H9 (cell line): ENCODE results near the gene GNL1. TPM values are rescaled to one million over a fixed set of nuclear protein-coding genes. Genes with fewer than 3 reads are reported as not detected.

Source experiments
- DNase-seq: peaks from one replicate; pipeline ENCODE4 v3.0.0-alpha.2; 2017
- H2AFZ ChIP-seq: one replicate; pipeline ENCODE4 v1.6.1; 2013; ENCODE audit warnings: mild to moderate bottlenecking, low read length, control low read depth, moderate library complexity
- H2AK5ac ChIP-seq: 2 replicates; pipeline ENCODE4 v1.6.1; 2013; ENCODE audit warnings: low read length, control low read depth, mixed read lengths; ENCODE audit not compliant: insufficient read length
- H2BK120ac ChIP-seq: one replicate; pipeline ENCODE4 v1.6.1; 2013; ENCODE audit warnings: low read depth, mild to moderate bottlenecking, low read length, control low read depth, inconsistent platforms; ENCODE audit not compliant: poor library complexity, severe bottlenecking
- H2BK12ac ChIP-seq: 2 replicates; pipeline ENCODE4 v1.6.1; 2013; ENCODE audit warnings: low read length, control low read depth, mixed read lengths, low read depth; ENCODE audit not compliant: insufficient read length
- H2BK15ac ChIP-seq: 2 replicates; pipeline ENCODE4 v1.6.1; 2013; ENCODE audit warnings: low read depth, low read length, control low read depth
- H2BK20ac ChIP-seq: one replicate; pipeline ENCODE4 v1.6.1; 2013; ENCODE audit warnings: low read depth, mild to moderate bottlenecking, low read length, control low read depth, inconsistent platforms; ENCODE audit not compliant: poor library complexity, severe bottlenecking
- H2BK5ac ChIP-seq: 2 replicates; pipeline ENCODE4 v1.6.1; 2013; ENCODE audit warnings: low read length, control low read depth, mixed read lengths; ENCODE audit not compliant: insufficient read length
- H3K14ac ChIP-seq: 2 replicates; pipeline ENCODE4 v1.6.1; 2013; ENCODE audit warnings: low read length, control low read depth; ENCODE audit not compliant: insufficient read depth
- H3K18ac ChIP-seq: 2 replicates; pipeline ENCODE4 v1.6.1; 2013; ENCODE audit warnings: low read depth, mild to moderate bottlenecking, mixed read lengths, low read length, control low read depth; ENCODE audit not compliant: insufficient read length
- H3K23ac ChIP-seq: 2 replicates; pipeline ENCODE4 v1.6.1; 2013; ENCODE audit warnings: low read length, control low read depth, mixed read lengths, low read depth; ENCODE audit not compliant: insufficient read length
- H3K23me2 ChIP-seq: 2 replicates; pipeline ENCODE4 v1.6.1; 2013; ENCODE audit warnings: low read depth, mild to moderate bottlenecking, mixed read lengths, low read length, control low read depth; ENCODE audit not compliant: insufficient read length, poor library complexity, severe bottlenecking
- H3K27ac ChIP-seq: 2 replicates; pipeline ENCODE4 v1.5.1; 2013; ENCODE audit warnings: low read length, control low read depth, mixed read lengths, low read depth; ENCODE audit not compliant: insufficient read length
- H3K27me3 ChIP-seq: 2 replicates; pipeline ENCODE4 v1.6.1; 2013; ENCODE audit warnings: low read length, control low read depth, inconsistent platforms; ENCODE audit not compliant: insufficient read depth
- H3K4ac ChIP-seq: 2 replicates; pipeline ENCODE4 v1.6.1; 2013; ENCODE audit warnings: low read depth, mild to moderate bottlenecking, control low read depth, inconsistent platforms, low read length, moderate library complexity
- H3K4me1 ChIP-seq: 2 replicates; pipeline ENCODE4 v1.6.1; 2013; ENCODE audit warnings: low read length, control low read depth, inconsistent platforms; ENCODE audit not compliant: insufficient read depth
- H3K4me2 ChIP-seq: 2 replicates; pipeline ENCODE4 v1.6.1; 2013; ENCODE audit warnings: low read length, control low read depth, mixed read lengths; ENCODE audit not compliant: insufficient read length, insufficient read depth
- H3K56ac ChIP-seq: 2 replicates; pipeline ENCODE4 v1.6.1; 2013; ENCODE audit warnings: low read depth, mild to moderate bottlenecking, mixed read lengths, low read length, control low read depth; ENCODE audit not compliant: insufficient read length
- H3K79me1 ChIP-seq: 2 replicates; pipeline ENCODE4 v1.6.1; 2013; ENCODE audit warnings: low read depth, mild to moderate bottlenecking, moderate library complexity, low read length, control low read depth, inconsistent platforms; ENCODE audit not compliant: insufficient read depth, poor library complexity, severe bottlenecking
- H3K79me2 ChIP-seq: 2 replicates; pipeline ENCODE4 v1.6.1; 2013; ENCODE audit warnings: low read length, control low read depth, inconsistent platforms; ENCODE audit not compliant: insufficient read depth
- H3K9ac ChIP-seq: 2 replicates; pipeline ENCODE4 v1.6.1; 2013; ENCODE audit warnings: low read length, control low read depth, mixed read lengths; ENCODE audit not compliant: insufficient read length; ENCODE audit errors: extremely low read depth
- H3K9me3 ChIP-seq: one replicate; pipeline ENCODE4 v1.6.1; 2013; ENCODE audit warnings: low read depth, low read length, inconsistent platforms; ENCODE audit not compliant: control insufficient read depth
- H3T11ph ChIP-seq: one replicate; pipeline ENCODE4 v1.6.1; 2013; ENCODE audit warnings: mild to moderate bottlenecking, low read length, control low read depth, inconsistent platforms
- H4K20me1 ChIP-seq: one replicate; pipeline ENCODE4 v1.6.1; 2013; ENCODE audit not compliant: control insufficient read depth, insufficient read length, insufficient read depth
- H4K5ac ChIP-seq: 2 replicates; pipeline ENCODE4 v1.6.1; 2013; ENCODE audit warnings: low read depth, mild to moderate bottlenecking, mixed read lengths, low read length, control low read depth; ENCODE audit not compliant: insufficient read length
- H4K8ac ChIP-seq: replicated peaks from 2 replicates; pipeline ENCODE4 v1.6.1; 2013; ENCODE audit warnings: low read length, control low read depth, mixed read lengths, low read depth; ENCODE audit not compliant: insufficient read length
- H4K91ac ChIP-seq: 2 replicates; pipeline ENCODE4 v1.6.1; 2013; ENCODE audit warnings: low read depth, mild to moderate bottlenecking, moderate library complexity, mixed read lengths, low read length, control low read depth; ENCODE audit not compliant: insufficient read length
- H3K27ac Mint-ChIP-seq, 3 experiments: 2 replicates in 2 of 3; 3 replicates in 1 of 3; pipeline ENCODE4 v1.8.0; 2020 to 2021; ENCODE audit warnings: mixed read lengths in 3 of 3, mild to moderate bottlenecking in 1 of 3, moderate library complexity in 1 of 3
- H3K27me3 Mint-ChIP-seq: 2 replicates; pipeline ENCODE4 v1.8.0; 2021; ENCODE audit warnings: low read depth, mild to moderate bottlenecking, moderate library complexity, mixed read lengths
- H3K36me3 Mint-ChIP-seq, 3 experiments: 2 replicates in 2 of 3; 3 replicates in 1 of 3; pipeline ENCODE4 v1.8.0; 2020 to 2021; ENCODE audit warnings: low read depth in 3 of 3, mixed read lengths in 3 of 3; ENCODE audit not compliant: insufficient read depth in 1 of 3
- H3K4me1 Mint-ChIP-seq, 2 experiments: 2 replicates each; pipeline ENCODE4 v1.8.0; 2020; ENCODE audit warnings: mixed read lengths in 2 of 2
- H3K4me3 Mint-ChIP-seq, 2 experiments: 2 replicates in 1 of 2; 3 replicates in 1 of 2; pipeline ENCODE4 v1.8.0; 2020 to 2021; ENCODE audit warnings: mild to moderate bottlenecking in 2 of 2, mixed read lengths in 2 of 2, moderate library complexity in 1 of 2
- H3K9me3 Mint-ChIP-seq, 2 experiments: 2 replicates in 1 of 2; 3 replicates in 1 of 2; pipeline ENCODE4 v1.8.0; 2020; ENCODE audit warnings: mild to moderate bottlenecking in 2 of 2, mixed read lengths in 2 of 2, moderate library complexity in 1 of 2
- CTCF ChIP-seq: fragments of 200-600 bp; sonication (generic); conservative IDR thresholded peaks from 3 replicates; pipeline ENCODE4 v1.8.0; 2021; ENCODE audit warnings: antibody characterized with exemption, mild to moderate bottlenecking
- WGBS: extraction: QIAGEN DNeasy Blood & Tissue Kit; methylation state at CpG from one replicate; pipeline ENCODE4 v1.1.7; 2013; ENCODE audit warnings: missing lambda C conversion rate, low lambda C conversion rate, mixed read lengths; ENCODE audit not compliant: insufficient read length; ENCODE audit errors: extremely low coverage; 5-methylcytosine and 5-hydroxymethylcytosine counted together
- total RNA-seq: library from RNA; stranded (reverse); gene quantifications from 2 replicates; pipeline ENCODE4 v1.2.1, GENCODE V29; 2021

Gene GNL1
- total RNA-seq, 1 experiment from 2014 or later: 83.5 TPM

- Histone ChIP-seq H3K27me3 (no peaks in the 10 kb centered on the region), H3K27ac (no peak overlapping the region), H2BK12ac (no peak overlapping the region), H3K56ac (no peak overlapping the region), H2BK20ac (no peak overlapping the region), H2AK5ac (no peak overlapping the region), H4K20me1 (no peaks in the 10 kb centered on the region), H2BK15ac (no peak overlapping the region), H4K91ac (no peak overlapping the region), H3K18ac (no peak overlapping the region), H4K8ac (no peak overlapping the region), H3K79me2 (no peaks in the 10 kb centered on the region; the same call in 1 of the 2 replicates), H3K9ac (no peak overlapping the region), H3K4ac (no peak overlapping the region), H4K5ac (no peak overlapping the region), H3K23ac (no peak overlapping the region), H3K79me1 (peaks cover 5% of the 10 kb centered on the region), H3T11ph (no peak overlapping the region), H3K23me2 (no peaks in the 10 kb centered on the region), H3K9me3 (no peaks in the 10 kb centered on the region), H3K4me2 (no peak overlapping the region), H3K4me1 (no peaks in the 10 kb centered on the region), H2BK5ac (no peak overlapping the region), H2AFZ (no peak overlapping the region), H2BK120ac (no peak overlapping the region), H3K14ac (no peak overlapping the region)
- H3K4me1 Mint-ChIP-seq: no peaks in the 10 kb centered on the region
- peaks cover 57 to 92% (median 79%) of the 10 kb centered on the region in 3 experiments; a peak in 6 of 7 replicates for H3K36me3 Mint-ChIP-seq
- DNase-seq: no peak
- no peaks in the 10 kb centered on the region for H3K9me3 Mint-ChIP-seq
- WGBS: no CpG with 5 or more reads among the region's 8 CpGs
- H3K27me3 Mint-ChIP-seq: no peaks in the 10 kb centered on the region
- H3K27ac Mint-ChIP-seq: 0 out of 7 replicates have a peak overlapping the region, but pooled peaks of 1 of the 3 experiments have one; percentile 37
- TF ChIP-seq CTCF: no peak
- H3K4me3 Mint-ChIP-seq: no peak overlapping the region; a peak in 1 of 5 replicates
Observed at GRCh38 chr6:30590509-30590908, 34.2 kb upstream of the GNL1 start.
